SK-N-SH treated with all-trans-retinoic acid at 6 μM for 48 hours (cell line): ENCODE measurements around the gene PEMT.

Source experiments
- ATAC-seq: fragments of 200-7000 bp; cut with Tn5 transposase; 3 replicates; pipeline ENCODE4 v1.9.1; 2020; ENCODE audit warnings: mild to moderate bottlenecking, moderate library complexity
- ARNTL ChIP-seq: fragments of 450-650 bp; formaldehyde crosslinking; IDR thresholded peaks from 2 replicates; pipeline ENCODE4 v1.5.0; 2020; ENCODE audit warnings: low read depth, mild to moderate bottlenecking, moderate library complexity, borderline replicate concordance
- BACH2 ChIP-seq: fragments of 250-450 bp; sonication (Bioruptor Pico); IDR thresholded peaks from 2 replicates; pipeline ENCODE4 v1.9.0; 2021; ENCODE audit warnings: mild to moderate bottlenecking, borderline replicate concordance
- CSDC2 ChIP-seq: fragments of 250-450 bp; sonication (Bioruptor Pico); IDR thresholded peaks from 2 replicates; pipeline ENCODE4 v1.5.0; 2020; ENCODE audit warnings: mild to moderate bottlenecking, moderate library complexity
- ESRRG ChIP-seq: fragments of 250-450 bp; sonication (Bioruptor Pico); IDR thresholded peaks from 2 replicates; pipeline ENCODE4 v1.6.1; 2021; ENCODE audit warnings: mild to moderate bottlenecking
- GLIS3 ChIP-seq: fragments of 250-450 bp; sonication (Bioruptor Pico); IDR thresholded peaks from 2 replicates; pipeline ENCODE4 v1.5.0; 2020; ENCODE audit warnings: mild to moderate bottlenecking, moderate library complexity
- ISL1 ChIP-seq: fragments of 250-450 bp; sonication (Bioruptor Pico); IDR thresholded peaks from 2 replicates; pipeline ENCODE4 v2.1.2; 2022; ENCODE audit warnings: mild to moderate bottlenecking, moderate library complexity
- OSR1 ChIP-seq: fragments of 250-450 bp; sonication (Bioruptor Pico); IDR thresholded peaks from 2 replicates; pipeline ENCODE4 v1.8.0; 2022; ENCODE audit warnings: moderate library complexity, mild to moderate bottlenecking, inconsistent platforms
- PPARA ChIP-seq: fragments of 250-450 bp; sonication (Bioruptor Pico); IDR thresholded peaks from 2 replicates; pipeline ENCODE4 v1.5.0; 2020; ENCODE audit warnings: mild to moderate bottlenecking, borderline replicate concordance
- RARB ChIP-seq: fragments of 250-450 bp; sonication (Bioruptor Pico); IDR thresholded peaks from 2 replicates; pipeline ENCODE4 v1.8.0; 2021; ENCODE audit warnings: mild to moderate bottlenecking, moderate library complexity
- SNAI2 ChIP-seq: fragments of 250-450 bp; sonication (Bioruptor Pico); IDR thresholded peaks from 2 replicates; pipeline ENCODE4 v1.5.0; 2020; ENCODE audit warnings: mild to moderate bottlenecking, moderate library complexity
- TOX ChIP-seq: fragments of 250-450 bp; sonication (Bioruptor Pico); IDR thresholded peaks from 2 replicates; pipeline ENCODE4 v1.8.0; 2021; ENCODE audit warnings: mild to moderate bottlenecking, moderate library complexity, borderline replicate concordance
- ZC3H10 ChIP-seq: fragments of 250-450 bp; sonication (Bioruptor Pico); IDR thresholded peaks from 2 replicates; pipeline ENCODE4 v1.5.1; 2021; ENCODE audit warnings: mild to moderate bottlenecking, moderate library complexity
- ZFP3 ChIP-seq: fragments of 250-450 bp; sonication (Bioruptor Pico); IDR thresholded peaks from 2 replicates; pipeline ENCODE4 v1.5.0; 2020; ENCODE audit warnings: mild to moderate bottlenecking, moderate library complexity
- ZFP30 ChIP-seq: fragments of 450-650 bp; formaldehyde crosslinking; IDR thresholded peaks from 2 replicates; pipeline ENCODE4 v1.5.0; 2022; ENCODE audit warnings: mild to moderate bottlenecking, moderate library complexity
- ZNF565 ChIP-seq: fragments of 450-650 bp; formaldehyde crosslinking; conservative IDR thresholded peaks from 2 replicates; pipeline ENCODE4 v1.5.0; 2020; ENCODE audit warnings: low read depth, mild to moderate bottlenecking, moderate library complexity
- ZNF70 ChIP-seq: fragments of 450-650 bp; formaldehyde crosslinking; IDR thresholded peaks from 2 replicates; pipeline ENCODE4 v1.5.0; 2020; ENCODE audit warnings: mild to moderate bottlenecking, moderate library complexity
- ZNF8 ChIP-seq: fragments of 450-650 bp; formaldehyde crosslinking; IDR thresholded peaks from 2 replicates; pipeline ENCODE4 v1.5.0; 2020; ENCODE audit warnings: mild to moderate bottlenecking, moderate library complexity
- TF ChIP-seq, protein P1 (sequence below): fragments of 250-450 bp; sonication (Bioruptor Pico); IDR thresholded peaks from 2 replicates; pipeline ENCODE4 v1.8.0; 2020; ENCODE audit warnings: mild to moderate bottlenecking, moderate library complexity, borderline replicate concordance
- TF ChIP-seq, protein P2 (sequence below): fragments of 250-450 bp; sonication (Bioruptor Pico); IDR thresholded peaks from 2 replicates; pipeline ENCODE4 v1.8.0; 2021; ENCODE audit warnings: low read depth, mild to moderate bottlenecking, moderate library complexity, borderline replicate concordance
- TF ChIP-seq, protein P3 (sequence below): fragments of 250-450 bp; sonication (Bioruptor Pico); IDR thresholded peaks from 2 replicates; pipeline ENCODE4 v1.5.0; 2020; ENCODE audit warnings: mild to moderate bottlenecking, moderate library complexity
- TF ChIP-seq, protein P4 (sequence below): fragments of 250-450 bp; sonication (Bioruptor Pico); IDR thresholded peaks from 2 replicates; pipeline ENCODE4 v1.5.1; 2021; ENCODE audit warnings: mild to moderate bottlenecking, moderate library complexity
- TF ChIP-seq, protein P5 (sequence below): fragments of 250-450 bp; sonication (Bioruptor Pico); IDR thresholded peaks from 2 replicates; pipeline ENCODE4 v1.5.1; 2020; ENCODE audit warnings: low read depth, mild to moderate bottlenecking, moderate library complexity

Gene PEMT

DNA sequence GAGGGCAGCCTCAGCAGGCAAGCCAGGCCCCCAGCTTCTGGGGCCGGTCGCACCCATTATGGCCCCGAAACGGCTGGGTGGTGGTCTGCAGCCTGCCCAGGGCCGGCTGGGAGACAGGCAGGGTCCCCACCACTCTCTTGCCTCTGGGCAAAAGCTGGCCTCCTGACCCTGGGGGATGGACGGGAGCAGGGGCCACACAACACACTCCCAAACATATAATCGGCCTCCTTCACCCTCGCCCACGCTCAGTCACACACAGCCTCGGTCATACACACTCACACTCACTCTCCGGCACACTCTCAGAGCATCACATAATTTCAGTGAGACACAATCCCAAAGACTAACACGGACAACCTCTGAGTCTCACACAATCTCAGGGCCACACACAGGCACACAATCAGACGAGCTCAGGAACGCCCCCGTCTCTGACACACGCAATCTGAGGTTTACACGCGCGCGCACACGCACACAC is 589 bp downstream of the PEMT start (continued):
- no peak for TF ChIP-seq ARNTL (CRISPR knock-in tag)
- TF ChIP-seq, all 23 proteins: peak for 0

DNA sequence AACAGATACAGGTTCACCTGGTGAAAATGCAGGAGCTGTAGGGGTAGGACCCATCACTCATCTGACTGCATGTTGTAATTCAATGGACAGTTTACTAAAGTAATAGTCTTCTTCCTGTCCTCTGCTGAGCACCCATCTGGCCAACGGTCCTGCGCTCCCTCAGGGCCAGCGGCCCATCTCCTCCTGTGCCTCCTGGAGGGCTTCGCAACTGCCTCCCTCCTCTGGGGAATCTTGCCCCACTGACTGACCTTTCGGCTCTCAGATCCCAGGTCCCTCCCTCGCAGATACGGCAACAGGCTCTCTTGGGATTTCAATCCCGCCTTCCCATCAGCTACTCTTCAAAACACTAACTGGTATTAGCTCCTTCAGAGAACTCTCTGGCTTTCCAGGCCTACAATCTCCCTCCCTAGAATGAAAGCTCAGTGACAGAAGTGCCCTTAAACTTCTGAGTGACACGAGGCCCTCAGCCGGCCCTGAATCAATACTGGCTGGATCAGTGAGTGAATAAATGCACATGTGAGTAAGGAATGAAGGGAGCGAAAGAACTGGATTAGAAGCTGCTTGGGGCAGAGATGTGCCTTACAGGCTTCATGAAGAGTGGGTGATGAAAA is 1.3 kb downstream of the PEMT start:
- TF ChIP-seq ZFP3 (CRISPR knock-in tag) (no peak), OSR1 (CRISPR knock-in tag) (no peak), ZNF8 (CRISPR knock-in tag) (no peak)
- ATAC-seq, result no peak

DNA sequence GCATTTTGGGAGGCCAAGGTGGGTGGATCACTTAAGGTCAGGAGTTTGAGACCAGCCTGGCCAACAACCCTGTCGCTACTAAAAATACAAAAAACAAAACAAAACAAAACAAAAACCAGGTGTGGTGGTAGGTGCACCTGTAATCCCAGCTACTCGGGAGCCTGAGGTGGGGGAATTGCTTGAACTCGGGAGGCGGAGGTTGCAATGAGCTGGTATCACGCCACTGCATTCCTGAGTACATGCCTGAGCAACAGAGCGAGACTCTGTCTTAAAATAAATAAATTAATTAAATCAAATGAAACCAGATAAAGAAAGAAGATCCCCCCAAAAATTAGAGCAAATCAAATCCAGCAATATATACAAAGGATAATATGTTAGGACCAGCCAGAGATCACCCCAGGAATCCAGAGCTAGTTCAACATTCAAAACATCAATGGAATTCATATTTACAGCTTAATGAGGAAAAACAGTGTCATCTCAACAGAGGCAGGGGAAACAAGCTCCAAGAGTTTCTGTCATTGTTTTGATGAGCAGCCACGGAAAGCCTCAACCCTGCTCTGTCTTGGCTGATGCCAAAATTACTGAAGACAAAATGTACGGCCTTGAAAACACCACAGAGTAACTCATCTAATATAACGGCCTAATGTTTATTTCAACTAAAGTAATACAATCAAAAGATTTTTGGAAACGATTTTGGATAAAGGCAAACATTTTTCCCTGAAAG is 3.7 kb downstream of the PEMT start:
- no peak for ATAC-seq
- TF ChIP-seq PPARA (CRISPR knock-in tag) (no peak), GLIS3 (CRISPR knock-in tag) (no peak), ZNF565 (CRISPR knock-in tag) (no peak), BACH2 (no peak), TOX (CRISPR knock-in tag) (no peak), ZC3H10 (CRISPR knock-in tag) (no peak), SNAI2 (no peak), ARNTL (CRISPR knock-in tag) (no peak), ISL1 (CRISPR knock-in tag) (no peak), ZFP30 (CRISPR knock-in tag) (no peak), CSDC2 (CRISPR knock-in tag) (no peak), ZFP3 (CRISPR knock-in tag) (no peak), ZNF70 (CRISPR knock-in tag) (no peak), RARB (CRISPR knock-in tag) (no peak), ZNF8 (CRISPR knock-in tag) (no peak), ESRRG (CRISPR knock-in tag) (no peak)
- TF ChIP-seq, protein P1, sequence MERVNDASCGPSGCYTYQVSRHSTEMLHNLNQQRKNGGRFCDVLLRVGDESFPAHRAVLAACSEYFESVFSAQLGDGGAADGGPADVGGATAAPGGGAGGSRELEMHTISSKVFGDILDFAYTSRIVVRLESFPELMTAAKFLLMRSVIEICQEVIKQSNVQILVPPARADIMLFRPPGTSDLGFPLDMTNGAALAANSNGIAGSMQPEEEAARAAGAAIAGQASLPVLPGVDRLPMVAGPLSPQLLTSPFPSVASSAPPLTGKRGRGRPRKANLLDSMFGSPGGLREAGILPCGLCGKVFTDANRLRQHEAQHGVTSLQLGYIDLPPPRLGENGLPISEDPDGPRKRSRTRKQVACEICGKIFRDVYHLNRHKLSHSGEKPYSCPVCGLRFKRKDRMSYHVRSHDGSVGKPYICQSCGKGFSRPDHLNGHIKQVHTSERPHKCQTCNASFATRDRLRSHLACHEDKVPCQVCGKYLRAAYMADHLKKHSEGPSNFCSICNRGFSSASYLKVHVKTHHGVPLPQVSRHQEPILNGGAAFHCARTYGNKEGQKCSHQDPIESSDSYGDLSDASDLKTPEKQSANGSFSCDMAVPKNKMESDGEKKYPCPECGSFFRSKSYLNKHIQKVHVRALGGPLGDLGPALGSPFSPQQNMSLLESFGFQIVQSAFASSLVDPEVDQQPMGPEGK (CRISPR knock-in tag), result no peak
- TF ChIP-seq, protein P2, sequence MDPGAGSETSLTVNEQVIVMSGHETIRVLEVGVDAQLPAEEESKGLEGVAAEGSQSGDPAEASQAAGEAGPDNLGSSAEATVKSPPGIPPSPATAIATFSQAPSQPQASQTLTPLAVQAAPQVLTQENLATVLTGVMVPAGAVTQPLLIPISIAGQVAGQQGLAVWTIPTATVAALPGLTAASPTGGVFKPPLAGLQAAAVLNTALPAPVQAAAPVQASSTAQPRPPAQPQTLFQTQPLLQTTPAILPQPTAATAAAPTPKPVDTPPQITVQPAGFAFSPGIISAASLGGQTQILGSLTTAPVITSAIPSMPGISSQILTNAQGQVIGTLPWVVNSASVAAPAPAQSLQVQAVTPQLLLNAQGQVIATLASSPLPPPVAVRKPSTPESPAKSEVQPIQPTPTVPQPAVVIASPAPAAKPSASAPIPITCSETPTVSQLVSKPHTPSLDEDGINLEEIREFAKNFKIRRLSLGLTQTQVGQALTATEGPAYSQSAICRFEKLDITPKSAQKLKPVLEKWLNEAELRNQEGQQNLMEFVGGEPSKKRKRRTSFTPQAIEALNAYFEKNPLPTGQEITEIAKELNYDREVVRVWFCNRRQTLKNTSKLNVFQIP (CRISPR knock-in tag), result no peak
- TF ChIP-seq, protein P3, sequence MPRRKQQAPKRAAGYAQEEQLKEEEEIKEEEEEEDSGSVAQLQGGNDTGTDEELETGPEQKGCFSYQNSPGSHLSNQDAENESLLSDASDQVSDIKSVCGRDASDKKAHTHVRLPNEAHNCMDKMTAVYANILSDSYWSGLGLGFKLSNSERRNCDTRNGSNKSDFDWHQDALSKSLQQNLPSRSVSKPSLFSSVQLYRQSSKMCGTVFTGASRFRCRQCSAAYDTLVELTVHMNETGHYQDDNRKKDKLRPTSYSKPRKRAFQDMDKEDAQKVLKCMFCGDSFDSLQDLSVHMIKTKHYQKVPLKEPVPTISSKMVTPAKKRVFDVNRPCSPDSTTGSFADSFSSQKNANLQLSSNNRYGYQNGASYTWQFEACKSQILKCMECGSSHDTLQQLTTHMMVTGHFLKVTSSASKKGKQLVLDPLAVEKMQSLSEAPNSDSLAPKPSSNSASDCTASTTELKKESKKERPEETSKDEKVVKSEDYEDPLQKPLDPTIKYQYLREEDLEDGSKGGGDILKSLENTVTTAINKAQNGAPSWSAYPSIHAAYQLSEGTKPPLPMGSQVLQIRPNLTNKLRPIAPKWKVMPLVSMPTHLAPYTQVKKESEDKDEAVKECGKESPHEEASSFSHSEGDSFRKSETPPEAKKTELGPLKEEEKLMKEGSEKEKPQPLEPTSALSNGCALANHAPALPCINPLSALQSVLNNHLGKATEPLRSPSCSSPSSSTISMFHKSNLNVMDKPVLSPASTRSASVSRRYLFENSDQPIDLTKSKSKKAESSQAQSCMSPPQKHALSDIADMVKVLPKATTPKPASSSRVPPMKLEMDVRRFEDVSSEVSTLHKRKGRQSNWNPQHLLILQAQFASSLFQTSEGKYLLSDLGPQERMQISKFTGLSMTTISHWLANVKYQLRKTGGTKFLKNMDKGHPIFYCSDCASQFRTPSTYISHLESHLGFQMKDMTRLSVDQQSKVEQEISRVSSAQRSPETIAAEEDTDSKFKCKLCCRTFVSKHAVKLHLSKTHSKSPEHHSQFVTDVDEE, result no peak
- TF ChIP-seq, protein P4, sequence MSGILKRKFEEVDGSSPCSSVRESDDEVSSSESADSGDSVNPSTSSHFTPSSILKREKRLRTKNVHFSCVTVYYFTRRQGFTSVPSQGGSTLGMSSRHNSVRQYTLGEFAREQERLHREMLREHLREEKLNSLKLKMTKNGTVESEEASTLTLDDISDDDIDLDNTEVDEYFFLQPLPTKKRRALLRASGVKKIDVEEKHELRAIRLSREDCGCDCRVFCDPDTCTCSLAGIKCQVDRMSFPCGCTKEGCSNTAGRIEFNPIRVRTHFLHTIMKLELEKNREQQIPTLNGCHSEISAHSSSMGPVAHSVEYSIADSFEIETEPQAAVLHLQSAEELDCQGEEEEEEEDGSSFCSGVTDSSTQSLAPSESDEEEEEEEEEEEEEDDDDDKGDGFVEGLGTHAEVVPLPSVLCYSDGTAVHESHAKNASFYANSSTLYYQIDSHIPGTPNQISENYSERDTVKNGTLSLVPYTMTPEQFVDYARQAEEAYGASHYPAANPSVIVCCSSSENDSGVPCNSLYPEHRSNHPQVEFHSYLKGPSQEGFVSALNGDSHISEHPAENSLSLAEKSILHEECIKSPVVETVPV (CRISPR knock-in tag), result no peak

DNA sequence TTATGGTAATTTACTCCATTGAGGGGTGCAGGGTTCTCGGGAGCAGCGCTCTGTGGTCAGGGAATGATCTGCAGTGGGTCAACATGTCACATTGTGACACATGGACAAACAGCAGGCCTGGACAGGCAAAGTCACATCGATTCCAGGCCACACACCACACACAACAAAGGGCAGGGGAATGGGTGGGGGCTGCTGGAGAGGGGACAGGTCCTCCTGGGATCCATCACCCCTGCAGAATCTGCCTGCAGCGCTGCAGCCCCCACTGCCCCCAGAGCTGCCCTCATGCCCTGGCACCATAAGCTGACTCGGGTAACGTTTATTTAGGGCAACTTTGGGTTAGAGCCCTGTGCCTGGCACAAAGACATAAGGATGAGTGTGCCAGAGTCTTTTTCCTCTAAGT is 9.1 kb downstream of the PEMT start:
- no peak for ATAC-seq
- TF ChIP-seq, protein P1 (CRISPR knock-in tag), result no peak
- TF ChIP-seq, protein P5, sequence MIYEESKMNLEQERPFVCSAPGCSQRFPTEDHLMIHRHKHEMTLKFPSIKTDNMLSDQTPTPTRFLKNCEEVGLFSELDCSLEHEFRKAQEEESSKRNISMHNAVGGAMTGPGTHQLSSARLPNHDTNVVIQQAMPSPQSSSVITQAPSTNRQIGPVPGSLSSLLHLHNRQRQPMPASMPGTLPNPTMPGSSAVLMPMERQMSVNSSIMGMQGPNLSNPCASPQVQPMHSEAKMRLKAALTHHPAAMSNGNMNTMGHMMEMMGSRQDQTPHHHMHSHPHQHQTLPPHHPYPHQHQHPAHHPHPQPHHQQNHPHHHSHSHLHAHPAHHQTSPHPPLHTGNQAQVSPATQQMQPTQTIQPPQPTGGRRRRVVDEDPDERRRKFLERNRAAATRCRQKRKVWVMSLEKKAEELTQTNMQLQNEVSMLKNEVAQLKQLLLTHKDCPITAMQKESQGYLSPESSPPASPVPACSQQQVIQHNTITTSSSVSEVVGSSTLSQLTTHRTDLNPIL (CRISPR knock-in tag), result no peak
- TF ChIP-seq ZNF565 (CRISPR knock-in tag) (no peak), ZFP30 (CRISPR knock-in tag) (no peak), PPARA (CRISPR knock-in tag) (no peak), ARNTL (CRISPR knock-in tag) (no peak)
